Measurements from ENCODE around the gene APIP. TPM values are rescaled to one million over a fixed set of nuclear protein-coding genes. Genes with fewer than 3 reads are reported as not detected.

APIP gene
- total RNA-seq, 1 donor from 2014 or later = 25.1 TPM

DNA sequence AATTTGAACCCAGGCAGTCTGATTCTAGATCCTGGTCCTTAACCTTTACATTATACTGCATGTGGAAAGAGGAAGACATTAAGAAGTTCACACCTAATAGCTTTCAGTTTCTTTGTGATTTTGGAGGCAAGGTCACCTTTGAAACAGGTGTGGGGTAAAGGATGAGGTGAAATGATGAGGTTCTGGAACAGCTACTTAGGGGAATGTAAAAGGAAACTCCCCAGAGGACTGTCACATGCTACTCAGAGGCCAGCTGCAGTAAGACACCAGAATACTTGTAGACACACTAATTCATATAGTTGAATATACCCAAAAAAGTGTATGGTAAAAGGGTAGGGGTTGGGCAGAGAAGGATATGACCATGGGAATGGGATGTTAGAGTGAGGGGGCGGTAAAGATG, 5.4 kb downstream of the APIP start:
- no peak overlapping the region for H3K4me3 Mint-ChIP-seq
- peaks cover 36% of the 10 kb centered on the region for H3K36me3 Mint-ChIP-seq (ENCODE audit: low read depth)
- peaks cover 15% of the 10 kb centered on the region for H3K4me1 Mint-ChIP-seq
- no peaks in the 10 kb centered on the region for H3K27me3 Mint-ChIP-seq (ENCODE audit: low read depth)
- TF ChIP-seq, protein P1, sequence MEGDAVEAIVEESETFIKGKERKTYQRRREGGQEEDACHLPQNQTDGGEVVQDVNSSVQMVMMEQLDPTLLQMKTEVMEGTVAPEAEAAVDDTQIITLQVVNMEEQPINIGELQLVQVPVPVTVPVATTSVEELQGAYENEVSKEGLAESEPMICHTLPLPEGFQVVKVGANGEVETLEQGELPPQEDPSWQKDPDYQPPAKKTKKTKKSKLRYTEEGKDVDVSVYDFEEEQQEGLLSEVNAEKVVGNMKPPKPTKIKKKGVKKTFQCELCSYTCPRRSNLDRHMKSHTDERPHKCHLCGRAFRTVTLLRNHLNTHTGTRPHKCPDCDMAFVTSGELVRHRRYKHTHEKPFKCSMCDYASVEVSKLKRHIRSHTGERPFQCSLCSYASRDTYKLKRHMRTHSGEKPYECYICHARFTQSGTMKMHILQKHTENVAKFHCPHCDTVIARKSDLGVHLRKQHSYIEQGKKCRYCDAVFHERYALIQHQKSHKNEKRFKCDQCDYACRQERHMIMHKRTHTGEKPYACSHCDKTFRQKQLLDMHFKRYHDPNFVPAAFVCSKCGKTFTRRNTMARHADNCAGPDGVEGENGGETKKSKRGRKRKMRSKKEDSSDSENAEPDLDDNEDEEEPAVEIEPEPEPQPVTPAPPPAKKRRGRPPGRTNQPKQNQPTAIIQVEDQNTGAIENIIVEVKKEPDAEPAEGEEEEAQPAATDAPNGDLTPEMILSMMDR (conservative IDR thresholded peaks at IDR 0.05) = no peak
- no peak overlapping the region for H3K27ac Mint-ChIP-seq (ENCODE audit: unreplicated experiment)
- no peak for DNase-seq (ENCODE audit: low read depth, low spot score)
- H3K9me3 Mint-ChIP-seq = peaks cover 9% of the 10 kb centered on the region

DNA sequence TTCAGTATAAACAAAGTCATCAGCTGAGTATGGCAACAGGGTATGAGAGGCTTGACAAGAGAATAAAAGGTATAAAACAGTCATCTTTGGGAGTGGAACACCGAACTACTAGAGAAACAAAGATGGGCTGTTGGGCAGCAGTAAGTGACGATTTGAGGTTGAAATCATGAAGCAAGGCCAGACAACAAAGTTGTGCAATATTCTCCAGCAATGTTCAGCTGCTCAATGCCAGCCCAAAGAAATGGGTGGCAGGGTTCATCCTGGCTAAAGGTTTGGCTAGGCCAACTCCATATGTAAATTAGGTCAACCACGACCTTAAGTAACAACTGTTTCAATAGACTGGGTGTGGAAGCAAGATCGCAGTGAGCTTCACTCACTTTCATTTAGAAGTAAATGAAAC, 6.2 kb downstream of the APIP start:
- Mint-ChIP-seq H3K9me3 (peaks cover 15% of the 10 kb centered on the region), H3K36me3 (ENCODE audit: low read depth) (peaks cover 38% of the 10 kb centered on the region), H3K27me3 (ENCODE audit: low read depth) (no peaks in the 10 kb centered on the region), H3K27ac (ENCODE audit: unreplicated experiment) (no peak overlapping the region), H3K4me3 (no peak overlapping the region), H3K4me1 (peaks cover 6% of the 10 kb centered on the region)
- TF ChIP-seq, protein P1 (conservative IDR thresholded peaks at IDR 0.05) = no peak
- no peak for DNase-seq (ENCODE audit: low read depth, low spot score)

DNA sequence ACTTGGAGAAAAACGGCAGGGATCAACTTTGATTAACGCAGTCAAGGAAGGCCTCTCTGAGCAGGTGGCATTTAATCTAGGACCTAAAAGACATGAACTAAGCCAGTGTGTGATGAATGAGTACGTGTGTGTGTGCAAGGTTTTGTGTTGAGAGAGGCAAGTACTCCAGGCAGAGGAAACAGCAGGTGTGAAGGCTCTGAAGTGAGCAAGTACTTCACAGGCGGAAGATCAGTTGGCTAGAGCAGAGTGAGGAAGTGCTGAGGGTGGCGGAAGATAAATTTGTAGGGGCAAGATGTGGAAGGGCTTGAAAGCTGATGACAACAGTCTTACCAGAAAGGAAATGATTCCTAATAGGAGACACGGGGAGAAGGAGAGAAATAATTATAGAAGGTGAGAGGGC, 6.8 kb downstream of the APIP start:
- Mint-ChIP-seq H3K27ac (ENCODE audit: unreplicated experiment) (no peak overlapping the region), H3K36me3 (ENCODE audit: low read depth) (peaks cover 43% of the 10 kb centered on the region), H3K4me1 (peaks cover 5% of the 10 kb centered on the region), H3K4me3 (no peak overlapping the region), H3K27me3 (ENCODE audit: low read depth) (no peaks in the 10 kb centered on the region), H3K9me3 (peaks cover 21% of the 10 kb centered on the region)
- TF ChIP-seq, protein P1 (conservative IDR thresholded peaks at IDR 0.05) = no peak
- DNase-seq (ENCODE audit: low read depth, low spot score) = no peak

DNA sequence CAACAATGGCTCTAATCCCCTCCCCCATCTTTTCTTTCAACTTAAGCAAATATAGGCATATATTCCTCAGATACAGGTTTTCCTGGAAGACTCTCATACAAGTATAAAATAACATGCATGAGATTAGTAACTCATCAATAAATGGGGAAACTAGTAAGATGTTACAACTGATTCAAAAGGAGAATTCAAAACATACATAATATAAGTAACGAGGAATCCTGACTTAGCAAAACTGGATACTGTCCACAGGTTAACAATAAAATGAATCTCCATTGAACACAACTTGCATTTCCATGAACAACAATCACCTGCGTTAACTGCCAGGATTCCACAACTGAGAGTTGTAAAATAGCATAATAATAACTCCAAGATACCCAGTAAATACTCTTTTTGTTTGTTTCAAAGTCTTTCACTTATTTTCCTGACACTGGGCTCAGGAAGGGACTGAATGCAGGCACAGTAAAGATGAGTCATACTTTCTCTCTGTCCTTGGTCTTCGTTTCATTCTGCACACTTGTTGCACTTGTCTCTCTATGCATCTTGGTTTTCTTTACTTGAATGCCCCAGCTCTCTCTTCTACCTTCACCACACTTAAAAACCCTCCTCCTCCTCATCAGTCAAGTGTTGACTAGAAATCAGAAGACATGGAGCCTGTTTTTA, 8.1 kb downstream of the APIP start:
- H3K9me3 Mint-ChIP-seq = peaks cover 24% of the 10 kb centered on the region
- TF ChIP-seq, protein P1 (conservative IDR thresholded peaks at IDR 0.05) = no peak
- peaks cover 43% of the 10 kb centered on the region for H3K36me3 Mint-ChIP-seq (ENCODE audit: low read depth)
- no peak overlapping the region for H3K4me3 Mint-ChIP-seq
- H3K27me3 Mint-ChIP-seq (ENCODE audit: low read depth) = no peaks in the 10 kb centered on the region
- no peaks in the 10 kb centered on the region for H3K4me1 Mint-ChIP-seq
- DNase-seq (ENCODE audit: low read depth, low spot score) = no peak
- H3K27ac Mint-ChIP-seq (ENCODE audit: unreplicated experiment) = no peak overlapping the region

DNA sequence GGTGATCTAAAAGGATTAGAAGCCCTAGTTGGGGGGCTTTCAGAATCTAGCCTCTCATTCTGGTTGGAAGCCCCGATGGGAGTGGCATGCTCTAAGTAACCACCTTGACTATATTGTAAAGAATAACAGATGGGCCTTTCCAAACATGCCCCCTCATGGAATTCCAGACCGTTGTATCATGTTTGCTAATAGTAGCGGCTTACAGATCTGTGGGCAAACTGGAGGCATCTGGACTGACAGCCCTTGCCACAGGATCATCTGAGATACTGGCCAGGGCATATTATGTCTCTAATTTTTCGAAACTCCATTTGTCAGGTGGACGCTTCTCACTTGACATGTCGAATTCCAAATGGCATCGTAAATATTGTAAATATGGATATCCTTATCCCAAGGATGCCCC, 10.5 kb downstream of the APIP start:
- Mint-ChIP-seq H3K27ac (ENCODE audit: unreplicated experiment) (no peak overlapping the region), H3K36me3 (ENCODE audit: low read depth) (peaks cover 52% of the 10 kb centered on the region), H3K4me1 (no peaks in the 10 kb centered on the region), H3K27me3 (ENCODE audit: low read depth) (no peaks in the 10 kb centered on the region), H3K4me3 (no peak overlapping the region), H3K9me3 (peaks cover 24% of the 10 kb centered on the region)
- TF ChIP-seq, protein P1 (conservative IDR thresholded peaks at IDR 0.05) = no peak
- no peak for DNase-seq (ENCODE audit: low read depth, low spot score)
